ENCODE results near the gene SQOR. TPM values are rescaled to one million over a fixed set of nuclear protein-coding genes. Genes with fewer than 3 reads are reported as not detected.

Gene SQOR
- total RNA-seq (4.6 TPM), polyA plus RNA-seq (ENCODE audit: insufficient read depth in 1 of 8, insufficient read length in 8 of 8, low replicate concordance in 1 of 8) (1 to 10 TPM; 2.1 to 3.9 (median 3.0) TPM)
- long read RNA-seq, donor 1 = 0 reads
- long read RNA-seq, donor 2 = 0 reads
- long read RNA-seq, donor 3, partial matches to known transcripts = 0 of 4 reads
- long read RNA-seq, donor 3, other reads (novel, unspliced or antisense) = 0 of 4 reads
- long read RNA-seq, donor 4, partial matches to known transcripts = 0 of 1 reads
- long read RNA-seq, donor 4, other reads (novel, unspliced or antisense) = 0 of 1 reads
- long read RNA-seq, donor 5, transcript SQOR-201 (10 exons, 2,003 nt) = major isoform, 5 of 5 reads
- long read RNA-seq, donor 5, partial matches to known transcripts = 0 of 5 reads
- long read RNA-seq, donor 5, other reads (novel, unspliced or antisense) = 0 of 5 reads
- long read RNA-seq, donor 6, partial matches to known transcripts = 0 of 3 reads
- long read RNA-seq, donor 6, other reads (novel, unspliced or antisense) = 0 of 3 reads
- long read RNA-seq, donor 7, partial matches to known transcripts = 0 of 2 reads
- long read RNA-seq, donor 7, other reads (novel, unspliced or antisense) = 0 of 2 reads
- long read RNA-seq, donor 8, partial matches to known transcripts = 0 of 1 reads
- long read RNA-seq, donor 8, other reads (novel, unspliced or antisense) = 0 of 1 reads
- long read RNA-seq, donor 9, partial matches to known transcripts = 0 of 1 reads
- long read RNA-seq, donor 9, other reads (novel, unspliced or antisense) = 0 of 1 reads
- long read RNA-seq, donor 10, partial matches to known transcripts = 0 of 3 reads
- long read RNA-seq, donor 10, other reads (novel, unspliced or antisense) = 0 of 3 reads
- long read RNA-seq, donor 11, partial matches to known transcripts = 0 of 2 reads
- long read RNA-seq, donor 11, other reads (novel, unspliced or antisense) = 0 of 2 reads

GRCh38 chr15:45634432-45635190, at the start of gene SQOR:
Gene SQOR (plus strand): TSS chr15:45635029. CDS start chr15:45658924, 23,895 bp downstream.
- Histone ChIP-seq H3K4me3 (ENCODE audit: low read length) (peak within 1 kb of the TSS; percentile 63), H3K4me1 (ENCODE audit: control insufficient read depth, insufficient read depth, low read length) (peaks cover 21% of the 10 kb centered on the region), H3K36me3 (ENCODE audit: control insufficient read depth, insufficient read depth, low read length) (no peaks in the 10 kb centered on the region), H3K27me3 (ENCODE audit: control insufficient read depth, insufficient read depth, low read length) (peaks cover 8% of the 10 kb centered on the region), H3K9me3 (replicated peaks; ENCODE audit: control insufficient read depth, low read depth, low read length) (no peaks in the 10 kb centered on the region), H3K27ac (ENCODE audit: low read length) (peak within 1 kb of the TSS; percentile 8)
- WGBS (ENCODE audit: insufficient coverage) = 2% methylated on average over 53 of the region's 53 CpGs
- DNase-seq = peak; percentile 66

GRCh38 chr15:45585069-45585791, 49.6 kb upstream of the SQOR start:
- WGBS (ENCODE audit: insufficient coverage) = 73% methylated on average over 5 of the region's 7 CpGs
- Histone ChIP-seq H3K4me1 (ENCODE audit: control insufficient read depth, insufficient read depth, low read length) (peaks cover 13% of the 10 kb centered on the region), H3K4me3 (ENCODE audit: low read length) (no peak overlapping the region), H3K27me3 (ENCODE audit: control insufficient read depth, insufficient read depth, low read length) (no peaks in the 10 kb centered on the region), H3K9me3 (replicated peaks; ENCODE audit: control insufficient read depth, low read depth, low read length) (no peaks in the 10 kb centered on the region), H3K27ac (ENCODE audit: low read length) (no peak overlapping the region), H3K36me3 (ENCODE audit: control insufficient read depth, insufficient read depth, low read length) (peaks cover 3% of the 10 kb centered on the region)
- DNase-seq = no peak

GRCh38 chr15:45586125-45586524, 48.7 kb upstream of the SQOR start:
- Histone ChIP-seq H3K4me3 (ENCODE audit: low read length) (peak overlapping the region; percentile 90), H3K27ac (ENCODE audit: low read length) (peak overlapping the region; percentile 100), H3K9me3 (replicated peaks; ENCODE audit: control insufficient read depth, low read depth, low read length) (no peaks in the 10 kb centered on the region), H3K36me3 (ENCODE audit: control insufficient read depth, insufficient read depth, low read length) (peaks cover 3% of the 10 kb centered on the region), H3K27me3 (ENCODE audit: control insufficient read depth, insufficient read depth, low read length) (no peaks in the 10 kb centered on the region), H3K4me1 (ENCODE audit: control insufficient read depth, insufficient read depth, low read length) (peaks cover 13% of the 10 kb centered on the region)
- WGBS (ENCODE audit: insufficient coverage) = no CpG with 5 or more reads among the region's 3 CpGs
- no peak for DNase-seq

- H3K9me3 ChIP-seq (replicated peaks; ENCODE audit: control insufficient read depth, low read depth, low read length) = no peaks in the 10 kb centered on the region
- H3K4me1 ChIP-seq (ENCODE audit: control insufficient read depth, insufficient read depth, low read length) = peaks cover 13% of the 10 kb centered on the region
- no peak for DNase-seq
- no peaks in the 10 kb centered on the region for H3K27me3 ChIP-seq (ENCODE audit: control insufficient read depth, insufficient read depth, low read length)
- WGBS (ENCODE audit: insufficient coverage) = under 1% methylated on average over 14 of the region's 14 CpGs
- peak overlapping the region; percentile 100 for H3K27ac ChIP-seq (ENCODE audit: low read length)
- peak overlapping the region; percentile 90 for H3K4me3 ChIP-seq (ENCODE audit: low read length)
- peaks cover 3% of the 10 kb centered on the region for H3K36me3 ChIP-seq (ENCODE audit: control insufficient read depth, insufficient read depth, low read length)
Observed at GRCh38 chr15:45586601-45587094, 48.2 kb upstream of the SQOR start.

- Histone ChIP-seq H3K27me3 (ENCODE audit: control insufficient read depth, insufficient read depth, low read length) (no peaks in the 10 kb centered on the region), H3K4me1 (ENCODE audit: control insufficient read depth, insufficient read depth, low read length) (peaks cover 13% of the 10 kb centered on the region), H3K27ac (ENCODE audit: low read length) (peak within 1 kb of the TSS; percentile 100), H3K9me3 (replicated peaks; ENCODE audit: control insufficient read depth, low read depth, low read length) (no peaks in the 10 kb centered on the region), H3K36me3 (ENCODE audit: control insufficient read depth, insufficient read depth, low read length) (peaks cover 3% of the 10 kb centered on the region), H3K4me3 (ENCODE audit: low read length) (peak within 1 kb of the TSS; percentile 90)
- whole genome bisulfite sequencing (ENCODE audit: insufficient coverage) = under 1% methylated on average over 58 of the region's 62 CpGs
- peak; percentile 98 for DNase-seq
Observed at GRCh38 chr15:45587095-45587862, 47.5 kb upstream of the SQOR start, which contains the start of gene BLOC1S6. Gene BLOC1S6 (plus strand): TSS chr15:45587379. CDS start chr15:45587444, 65 bp downstream.

DNA sequence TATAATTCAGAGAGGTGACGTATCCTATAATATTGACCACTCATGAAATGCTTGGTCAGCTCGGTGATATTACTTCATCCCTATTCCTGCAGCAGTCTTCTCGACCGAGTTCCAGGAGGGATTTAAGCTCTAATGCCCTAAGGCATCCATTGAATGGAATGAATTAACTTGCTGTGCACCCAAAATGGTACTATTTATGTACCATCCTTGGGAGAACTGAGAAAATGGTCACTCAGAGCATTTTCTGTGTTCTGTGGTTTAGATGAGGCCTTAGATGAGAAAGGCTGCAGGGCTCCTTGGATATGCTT, 47.0 kb upstream of the SQOR start:
- Histone ChIP-seq H3K27me3 (ENCODE audit: control insufficient read depth, insufficient read depth, low read length) (no peaks in the 10 kb centered on the region), H3K36me3 (ENCODE audit: control insufficient read depth, insufficient read depth, low read length) (peaks cover 5% of the 10 kb centered on the region), H3K27ac (ENCODE audit: low read length) (peak overlapping the region; percentile 100), H3K9me3 (replicated peaks; ENCODE audit: control insufficient read depth, low read depth, low read length) (no peaks in the 10 kb centered on the region), H3K4me1 (ENCODE audit: control insufficient read depth, insufficient read depth, low read length) (peaks cover 13% of the 10 kb centered on the region), H3K4me3 (ENCODE audit: low read length) (peak overlapping the region; percentile 90)
- no peak for DNase-seq
- no CpG with 5 or more reads among the region's 4 CpGs for WGBS (ENCODE audit: insufficient coverage)

- WGBS (ENCODE audit: insufficient coverage) = 59% methylated on average over 3 of the region's 6 CpGs
- H3K27ac ChIP-seq (ENCODE audit: low read length) = peak overlapping the region; percentile 100
- no peaks in the 10 kb centered on the region for H3K9me3 ChIP-seq (replicated peaks; ENCODE audit: control insufficient read depth, low read depth, low read length)
- peak overlapping the region; percentile 90 for H3K4me3 ChIP-seq (ENCODE audit: low read length)
- peaks cover 13% of the 10 kb centered on the region for H3K4me1 ChIP-seq (ENCODE audit: control insufficient read depth, insufficient read depth, low read length)
- DNase-seq = peak; percentile 25
- no peaks in the 10 kb centered on the region for H3K27me3 ChIP-seq (ENCODE audit: control insufficient read depth, insufficient read depth, low read length)
- peaks cover 6% of the 10 kb centered on the region for H3K36me3 ChIP-seq (ENCODE audit: control insufficient read depth, insufficient read depth, low read length)
Observed at GRCh38 chr15:45588219-45588875, 46.5 kb upstream of the SQOR start.

DNA sequence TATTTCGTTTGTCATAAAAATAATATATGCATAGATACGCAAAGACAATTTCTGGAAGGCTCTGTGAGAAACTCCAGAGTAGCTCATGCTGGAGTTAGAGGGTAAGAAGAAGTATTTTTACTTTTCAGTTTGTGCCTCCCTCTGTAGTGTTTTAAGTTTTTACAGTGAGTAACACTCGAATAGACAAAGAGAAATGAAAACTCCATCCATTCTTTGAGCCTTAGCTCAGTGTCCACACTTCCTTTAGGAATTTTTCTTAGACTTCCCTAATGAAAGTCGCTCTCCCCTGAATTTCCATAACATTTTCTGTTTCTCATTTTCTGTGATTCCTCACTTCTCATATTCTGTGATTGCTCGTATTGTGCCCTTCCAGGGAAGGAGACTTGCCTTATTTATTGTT, 45.6 kb upstream of the SQOR start:
- Histone ChIP-seq H3K27ac (ENCODE audit: low read length) (no peak overlapping the region), H3K4me1 (ENCODE audit: control insufficient read depth, insufficient read depth, low read length) (peaks cover 13% of the 10 kb centered on the region), H3K4me3 (ENCODE audit: low read length) (no peak overlapping the region)

More for the DNA sequence above, 45.6 kb upstream of the SQOR start:
- no peaks in the 10 kb centered on the region for H3K27me3 ChIP-seq (ENCODE audit: control insufficient read depth, insufficient read depth, low read length)
- no CpG with 5 or more reads among the region's 5 CpGs for WGBS (ENCODE audit: insufficient coverage)
- DNase-seq = no peak
- H3K36me3 ChIP-seq (ENCODE audit: control insufficient read depth, insufficient read depth, low read length) = peaks cover 6% of the 10 kb centered on the region
- H3K9me3 ChIP-seq (replicated peaks; ENCODE audit: control insufficient read depth, low read depth, low read length) = no peaks in the 10 kb centered on the region

Measured in muscle of leg (tissue), 16 donors.